A549 treated with Mapracorat at 1 μM for 4 hours (cell line): ENCODE measurements around the gene MICAL2. TPM values are rescaled to one million over a fixed set of nuclear protein-coding genes. Genes with fewer than 3 reads are reported as not detected.

Experiments
- total RNA-seq: library from RNA; stranded (reverse); fragments of 200-300 nt; extraction: Qiagen RNA extraction; gene quantifications from 5 replicates; pipeline ENCODE4 v1.2.3, GENCODE V29; 2022

Gene MICAL2, protein sequence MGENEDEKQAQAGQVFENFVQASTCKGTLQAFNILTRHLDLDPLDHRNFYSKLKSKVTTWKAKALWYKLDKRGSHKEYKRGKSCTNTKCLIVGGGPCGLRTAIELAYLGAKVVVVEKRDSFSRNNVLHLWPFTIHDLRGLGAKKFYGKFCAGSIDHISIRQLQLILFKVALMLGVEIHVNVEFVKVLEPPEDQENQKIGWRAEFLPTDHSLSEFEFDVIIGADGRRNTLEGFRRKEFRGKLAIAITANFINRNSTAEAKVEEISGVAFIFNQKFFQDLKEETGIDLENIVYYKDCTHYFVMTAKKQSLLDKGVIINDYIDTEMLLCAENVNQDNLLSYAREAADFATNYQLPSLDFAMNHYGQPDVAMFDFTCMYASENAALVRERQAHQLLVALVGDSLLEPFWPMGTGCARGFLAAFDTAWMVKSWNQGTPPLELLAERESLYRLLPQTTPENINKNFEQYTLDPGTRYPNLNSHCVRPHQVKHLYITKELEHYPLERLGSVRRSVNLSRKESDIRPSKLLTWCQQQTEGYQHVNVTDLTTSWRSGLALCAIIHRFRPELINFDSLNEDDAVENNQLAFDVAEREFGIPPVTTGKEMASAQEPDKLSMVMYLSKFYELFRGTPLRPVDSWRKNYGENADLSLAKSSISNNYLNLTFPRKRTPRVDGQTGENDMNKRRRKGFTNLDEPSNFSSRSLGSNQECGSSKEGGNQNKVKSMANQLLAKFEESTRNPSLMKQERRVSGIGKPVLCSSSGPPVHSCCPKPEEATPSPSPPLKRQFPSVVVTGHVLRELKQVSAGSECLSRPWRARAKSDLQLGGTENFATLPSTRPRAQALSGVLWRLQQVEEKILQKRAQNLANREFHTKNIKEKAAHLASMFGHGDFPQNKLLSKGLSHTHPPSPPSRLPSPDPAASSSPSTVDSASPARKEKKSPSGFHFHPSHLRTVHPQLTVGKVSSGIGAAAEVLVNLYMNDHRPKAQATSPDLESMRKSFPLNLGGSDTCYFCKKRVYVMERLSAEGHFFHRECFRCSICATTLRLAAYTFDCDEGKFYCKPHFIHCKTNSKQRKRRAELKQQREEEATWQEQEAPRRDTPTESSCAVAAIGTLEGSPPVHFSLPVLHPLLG
- 116 to 167 TPM (median 148 TPM) in 5 replicates for total RNA-seq

DNA sequence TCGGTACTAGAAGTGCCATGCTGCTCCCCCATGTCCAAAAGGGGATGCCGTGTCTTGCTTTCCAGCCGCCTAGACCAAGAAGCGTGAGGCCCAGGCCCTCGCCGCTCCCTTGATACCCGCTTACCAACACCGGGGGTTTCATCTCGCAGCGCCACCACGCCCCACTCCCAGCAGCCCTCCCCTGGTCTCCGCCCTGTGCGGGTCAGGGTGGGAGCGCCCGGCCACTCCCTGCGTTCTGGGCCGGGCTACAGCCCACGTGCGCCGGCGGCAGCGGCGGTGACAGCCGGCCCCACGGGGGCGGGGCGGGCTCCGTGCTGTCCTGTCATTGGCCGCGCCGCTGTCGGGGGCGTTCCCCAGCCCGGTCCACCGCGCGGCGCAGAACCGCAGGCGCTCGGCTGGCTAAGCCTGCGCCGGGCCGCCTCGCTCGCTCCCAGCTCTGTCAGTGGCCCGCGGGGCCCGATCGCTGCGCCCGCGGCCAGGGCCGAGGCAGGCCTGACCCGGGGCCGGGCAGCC, at the start of gene MICAL2:
MICAL2 (plus strand) TSS at position 390 of the 513 bp plus-strand sequence. CDS start 51,566 bp downstream, outside the sequence.

Other genes with a start within 250 kb of the MICAL2 start
- gene DKK3, start 102.0 kb upstream of the MICAL2 start, total RNA-seq: 14.9 to 22.7 TPM (median 19.3 TPM) in 5 replicates